Measurements from ENCODE around the gene RPS25. TPM values are rescaled to one million over a fixed set of nuclear protein-coding genes. Genes with fewer than 3 reads are reported as not detected.

The RPS25 gene
- 100 to 1,000 TPM; 326 to 822 (median 376) TPM for total RNA-seq
- long read RNA-seq, transcript RPS25-202 (5 exons, 835 nt): major isoform, 472 of 513 reads
- long read RNA-seq, transcript RPS25-204 (3 exons, 1,462 nt): minor isoform, 5 of 513 reads
- long read RNA-seq, partial matches to known transcripts: 21 of 513 reads
- long read RNA-seq, other reads (novel, unspliced or antisense): 14 of 513 reads

DNA sequence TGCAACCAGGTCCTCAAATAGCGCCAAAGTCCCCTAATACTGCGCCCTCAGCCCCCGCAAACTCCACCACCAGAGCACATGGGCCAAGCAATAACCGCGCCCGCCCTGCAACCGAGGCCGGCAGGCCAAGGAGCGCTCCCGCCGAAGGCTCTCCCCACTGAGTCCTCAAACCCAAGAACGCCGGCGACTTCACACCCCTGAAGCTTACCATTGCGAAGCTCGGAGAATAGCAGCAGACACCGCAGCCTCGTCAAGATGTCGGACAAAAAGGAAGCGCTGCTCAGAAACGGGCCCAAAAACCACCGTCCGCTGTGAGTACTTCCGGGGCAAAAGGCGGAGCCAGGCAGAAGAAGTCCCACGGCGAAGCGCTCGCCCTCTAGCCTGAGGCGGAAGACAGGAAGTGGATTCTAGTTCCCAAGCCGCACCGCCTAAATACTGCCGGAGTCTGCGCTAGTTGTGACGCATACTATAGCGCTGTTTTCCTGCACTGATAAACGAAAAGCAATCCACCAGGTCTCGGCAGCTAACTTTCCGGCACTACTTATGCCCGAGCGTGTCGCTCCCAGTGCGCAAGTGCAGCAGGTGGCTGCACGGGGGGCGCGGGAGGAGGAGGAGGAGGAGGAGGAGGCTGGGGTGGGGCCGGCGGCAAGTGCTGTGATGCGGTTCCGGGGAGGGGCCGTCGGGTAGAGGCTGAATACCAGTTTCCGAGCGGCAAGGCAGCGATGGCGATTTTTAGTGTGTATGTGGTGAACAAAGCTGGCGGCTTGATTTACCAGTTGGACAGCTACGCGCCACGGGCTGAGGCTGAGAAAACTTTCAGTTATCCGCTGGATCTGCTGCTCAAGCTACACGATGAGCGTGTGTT is at the start of gene RPS25, which contains the start of gene TRAPPC4:
Gene RPS25, minus strand, starts transcription at position 270 of the 865 bp plus-strand sequence. Its CDS starts 59 bp downstream, at position 211.
Gene TRAPPC4, plus strand, starts transcription at position 693 of the 865 bp plus-strand sequence. Its CDS starts 30 bp downstream, at position 723.
- intact Hi-C loops (cut with DNase I): no loop called here
- Histone ChIP-seq H3K4me1 (peaks cover 0 to 51% (median 23%) of the 10 kb centered on the region in 4 donors), H3K27ac (peak within 1 kb of the TSS; percentile 64 to 85 (median 85)), H3K9me3 (no peaks in the 10 kb centered on the region), H3K27me3 (no peaks in the 10 kb centered on the region), H3K36me3 (peaks cover 0 to 44% (median 14%) of the 10 kb centered on the region in 4 donors), H3K4me3 (peak within 1 kb of the TSS; percentile 77 to 90 (median 81))
- under 1% methylated on average over 54 of the region's 63 CpGs for WGBS (ENCODE audit: insufficient coverage, low coverage, low lambda C conversion rate, missing lambda C conversion rate)
- TF ChIP-seq POLR2A (IDR thresholded peaks at IDR 0.05): peak; percentile 63
- TF ChIP-seq, protein P1, sequence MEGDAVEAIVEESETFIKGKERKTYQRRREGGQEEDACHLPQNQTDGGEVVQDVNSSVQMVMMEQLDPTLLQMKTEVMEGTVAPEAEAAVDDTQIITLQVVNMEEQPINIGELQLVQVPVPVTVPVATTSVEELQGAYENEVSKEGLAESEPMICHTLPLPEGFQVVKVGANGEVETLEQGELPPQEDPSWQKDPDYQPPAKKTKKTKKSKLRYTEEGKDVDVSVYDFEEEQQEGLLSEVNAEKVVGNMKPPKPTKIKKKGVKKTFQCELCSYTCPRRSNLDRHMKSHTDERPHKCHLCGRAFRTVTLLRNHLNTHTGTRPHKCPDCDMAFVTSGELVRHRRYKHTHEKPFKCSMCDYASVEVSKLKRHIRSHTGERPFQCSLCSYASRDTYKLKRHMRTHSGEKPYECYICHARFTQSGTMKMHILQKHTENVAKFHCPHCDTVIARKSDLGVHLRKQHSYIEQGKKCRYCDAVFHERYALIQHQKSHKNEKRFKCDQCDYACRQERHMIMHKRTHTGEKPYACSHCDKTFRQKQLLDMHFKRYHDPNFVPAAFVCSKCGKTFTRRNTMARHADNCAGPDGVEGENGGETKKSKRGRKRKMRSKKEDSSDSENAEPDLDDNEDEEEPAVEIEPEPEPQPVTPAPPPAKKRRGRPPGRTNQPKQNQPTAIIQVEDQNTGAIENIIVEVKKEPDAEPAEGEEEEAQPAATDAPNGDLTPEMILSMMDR (IDR thresholded peaks at IDR 0.05): peak in 1 of 4 donors; percentile 16
- DNase-seq (peak; percentile 95 to 97 (median 96)), ATAC-seq (peak; percentile 82 to 92 (median 86))

DNA sequence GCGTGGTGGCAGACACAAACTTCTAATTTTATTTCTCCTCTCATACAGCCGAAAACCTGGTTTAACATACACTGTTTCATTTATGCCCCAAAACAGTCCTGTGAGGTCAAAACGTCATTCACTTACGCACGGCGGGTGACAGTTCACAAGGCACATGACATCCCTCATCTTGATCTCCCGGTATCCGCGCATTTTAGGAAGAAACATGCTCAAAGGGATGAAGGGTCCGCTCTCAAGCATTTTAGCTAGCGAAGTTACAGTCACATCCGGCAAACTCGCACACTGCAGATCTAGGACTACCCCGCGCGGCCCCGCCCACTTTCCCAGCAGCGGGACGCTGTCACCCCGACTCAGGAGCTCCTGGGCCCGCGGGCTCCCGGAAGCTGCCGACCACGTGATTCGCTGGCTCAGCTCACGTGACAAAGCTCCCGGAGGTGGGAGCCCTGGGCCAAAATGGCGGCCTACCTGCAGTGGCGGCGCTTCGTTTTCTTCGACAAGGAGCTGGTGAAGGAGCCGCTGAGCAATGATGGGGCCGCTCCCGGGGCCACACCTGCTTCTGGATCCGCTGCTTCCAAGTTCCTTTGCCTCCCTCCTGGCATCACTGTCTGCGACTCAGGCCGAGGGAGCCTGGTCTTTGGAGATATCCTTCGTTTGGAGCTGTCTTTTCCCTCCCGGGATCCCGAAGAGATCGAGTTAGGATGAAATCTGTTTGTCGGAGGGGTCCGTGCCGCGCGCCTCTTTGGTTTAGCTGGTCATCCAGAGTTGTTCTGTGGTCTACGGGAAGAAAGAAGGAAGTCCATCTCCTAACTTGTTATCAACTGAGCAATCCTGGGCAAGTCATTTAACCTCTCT is 49.5 kb upstream of the RPS25 start, which contains the start of gene VPS11:
Gene VPS11, plus strand, starts transcription at position 448 of the 852 bp plus-strand sequence. Its CDS starts 6 bp downstream, at position 454.
- 0% methylated on average over 12 of the region's 49 CpGs for WGBS (ENCODE audit: insufficient coverage, low coverage, low lambda C conversion rate, missing lambda C conversion rate)
- intact Hi-C loops (cut with DNase I): no loop called here
- ATAC-seq: peak; percentile 97 to 99 (median 98)
- H3K9me3 ChIP-seq: no peaks in the 10 kb centered on the region
- H3K36me3 ChIP-seq: peaks cover 0 to 27% (median 9%) of the 10 kb centered on the region in 4 donors
- DNase-seq: peak; percentile 99
- H3K4me3 ChIP-seq: peak within 1 kb of the TSS; percentile 71 to 94 (median 81)
- no peaks in the 10 kb centered on the region for H3K27me3 ChIP-seq
- peaks cover 0 to 18% (median 0%) of the 10 kb centered on the region in 4 donors for H3K4me1 ChIP-seq
- H3K27ac ChIP-seq: peak within 1 kb of the TSS; percentile 57 to 81 (median 63)
- TF ChIP-seq, protein P1 (IDR thresholded peaks at IDR 0.05): no peak
- TF ChIP-seq POLR2A (IDR thresholded peaks at IDR 0.05): peak; percentile 79

DNA sequence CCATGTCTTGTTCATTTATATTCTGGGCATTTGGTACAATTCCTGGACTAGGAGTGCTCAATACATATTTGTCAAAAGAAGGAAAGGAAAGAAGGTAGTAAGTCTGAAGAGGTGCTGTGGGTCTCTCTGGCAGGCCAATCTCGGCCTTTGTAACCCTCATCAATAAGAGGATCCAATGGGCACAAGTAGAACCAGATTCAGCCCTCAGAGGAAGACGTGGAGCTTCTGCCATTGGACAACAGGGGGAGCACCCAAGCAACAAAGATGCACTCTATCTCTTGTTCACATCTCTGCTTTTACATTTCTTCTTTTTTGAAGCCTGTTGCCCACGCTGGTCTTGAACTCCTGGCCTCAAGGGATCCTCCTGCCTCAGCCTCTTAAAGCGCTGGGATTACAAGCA is 47.2 kb upstream of the RPS25 start:
- DNase-seq (no peak), ATAC-seq (no peak)
- H3K36me3 ChIP-seq: peaks cover 0 to 5% (median 0%) of the 10 kb centered on the region in 4 donors
- H3K4me3 ChIP-seq: no peak overlapping the region
- TF ChIP-seq POLR2A (IDR thresholded peaks at IDR 0.05): no peak
- TF ChIP-seq, protein P1 (IDR thresholded peaks at IDR 0.05): peak in 3 of 4 donors; percentile 27 to 40 (median 32)
- intact Hi-C loops (cut with DNase I): no loop called here
- H3K27ac ChIP-seq: no peak overlapping the region
- no peaks in the 10 kb centered on the region for H3K27me3 ChIP-seq
- 66% methylated on average over 4 of the region's 4 CpGs for WGBS (ENCODE audit: insufficient coverage, low coverage, low lambda C conversion rate, missing lambda C conversion rate)
- H3K4me1 ChIP-seq: peaks cover 0 to 22% (median 0%) of the 10 kb centered on the region in 4 donors
- H3K9me3 ChIP-seq: no peaks in the 10 kb centered on the region

DNA sequence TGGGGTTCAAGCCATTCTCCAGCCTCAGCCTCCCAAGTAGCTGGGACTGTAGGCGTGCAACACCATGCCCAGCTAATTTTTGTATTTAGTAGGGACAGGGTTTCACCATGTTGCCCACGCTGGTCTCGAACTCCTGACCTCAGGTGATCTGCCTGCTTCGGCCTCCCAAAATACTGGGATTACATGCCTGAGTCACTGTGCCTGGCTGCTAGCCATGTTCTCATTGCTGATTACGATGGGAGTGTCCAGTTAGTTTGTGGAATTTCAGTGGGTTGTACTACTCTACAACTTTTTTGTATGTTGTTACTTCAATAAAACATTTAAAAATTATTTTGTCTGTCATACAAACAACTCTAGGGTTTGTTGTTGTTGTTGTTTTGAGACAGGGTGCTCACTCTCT is 44.6 kb upstream of the RPS25 start:
- Histone ChIP-seq H3K27me3 (no peaks in the 10 kb centered on the region), H3K27ac (no peak overlapping the region), H3K4me3 (no peak overlapping the region), H3K36me3 (no peaks in the 10 kb centered on the region), H3K9me3 (no peaks in the 10 kb centered on the region), H3K4me1 (peaks cover 0 to 24% (median 3%) of the 10 kb centered on the region in 4 donors)
- intact Hi-C loops (cut with DNase I): no loop called here
- 44% methylated on average over 4 of the region's 5 CpGs for WGBS (ENCODE audit: insufficient coverage, low coverage, low lambda C conversion rate, missing lambda C conversion rate)
- TF ChIP-seq POLR2A (IDR thresholded peaks at IDR 0.05): no peak
- TF ChIP-seq, protein P1 (IDR thresholded peaks at IDR 0.05): no peak
- no peak for ATAC-seq
- peak in 1 of 3 donors; percentile 49 for DNase-seq

Measured in right lobe of liver (tissue), 6 donors.